DOHH2 (cell line): ENCODE measurements around the gene ZNF134.

Experiments
- H3F3A ChIP-seq: fragments of 200-600 bp; sonication (generic), shearing (Covaris generic); 2 replicates; pipeline ENCODE4 v1.6.0; 2016; ENCODE audit warnings: antibody characterized with exemption, mild to moderate bottlenecking; ENCODE audit not compliant: control insufficient read depth, insufficient read depth
- H3K27ac ChIP-seq: fragments of 200-600 bp; sonication (generic); 2 replicates; pipeline ENCODE4 v1.5.1; 2014; ENCODE audit warnings: low read depth, mild to moderate bottlenecking, low read length, moderate library complexity
- H3K27me3 ChIP-seq: fragments of 200-600 bp; sonication (generic); 2 replicates; pipeline ENCODE4 v1.6.1; 2014; ENCODE audit warnings: mild to moderate bottlenecking, low read length, mixed read lengths; ENCODE audit not compliant: control insufficient read depth
- H3K36me3 ChIP-seq: fragments of 200-600 bp; sonication (generic); 2 replicates; pipeline ENCODE4 v1.6.1; 2014; ENCODE audit warnings: mild to moderate bottlenecking, low read length, moderate library complexity, mixed read lengths; ENCODE audit not compliant: control insufficient read depth
- H3K4me1 ChIP-seq: fragments of 200-600 bp; sonication (generic); 2 replicates; pipeline ENCODE4 v1.6.1; 2014; ENCODE audit warnings: mild to moderate bottlenecking, low read length, mixed read lengths; ENCODE audit not compliant: control insufficient read depth
- H3K4me2 ChIP-seq: fragments of 200-600 bp; sonication (generic); 2 replicates; pipeline ENCODE4 v1.6.0; 2014; ENCODE audit warnings: mild to moderate bottlenecking, low read length, moderate library complexity
- H3K4me3 ChIP-seq: fragments of 200-600 bp; sonication (generic); 2 replicates; pipeline ENCODE4 v1.5.1; 2014; ENCODE audit warnings: mild to moderate bottlenecking, low read length, mixed read lengths
- H3K79me2 ChIP-seq: fragments of 200-600 bp; sonication (generic); 2 replicates; pipeline ENCODE4 v1.6.1; 2014; ENCODE audit warnings: mild to moderate bottlenecking, low read length, mixed read lengths; ENCODE audit not compliant: control insufficient read depth
- H3K9me2 ChIP-seq: fragments of 200-600 bp; sonication (generic); replicated peaks from 2 replicates; pipeline ENCODE4 v1.6.1; 2014; ENCODE audit warnings: mild to moderate bottlenecking, low read length, mixed read lengths; ENCODE audit not compliant: control insufficient read depth
- H3K9me3 ChIP-seq: fragments of 200-600 bp; sonication (generic); 2 replicates; pipeline ENCODE4 v1.6.1; 2014; ENCODE audit warnings: antibody characterized with exemption, low read length, mixed read lengths; ENCODE audit not compliant: control insufficient read depth, insufficient read depth
- H4K20me1 ChIP-seq: fragments of 200-600 bp; sonication (generic); 2 replicates; pipeline ENCODE4 v1.6.0; 2014; ENCODE audit warnings: low read depth, mild to moderate bottlenecking, antibody characterized with exemption, low read length, moderate library complexity; ENCODE audit not compliant: control insufficient read depth, insufficient read depth
- EZH2phosphoT487 ChIP-seq: fragments of 200-600 bp; sonication (generic); IDR thresholded peaks from 2 replicates; pipeline ENCODE4 v1.6.1; 2017; ENCODE audit warnings: borderline replicate concordance, mild to moderate bottlenecking, antibody characterized with exemption, low read length, moderate library complexity, mixed read lengths
- TF ChIP-seq, protein P1 (sequence below): fragments of 200-600 bp; sonication (generic); IDR thresholded peaks from one replicate; pipeline ENCODE4 v1.5.1; 2014; ENCODE audit warnings: antibody characterized with exemption, mild to moderate bottlenecking, low read depth, low read length; ENCODE audit not compliant: poor library complexity, severe bottlenecking

Gene ZNF134

DNA sequence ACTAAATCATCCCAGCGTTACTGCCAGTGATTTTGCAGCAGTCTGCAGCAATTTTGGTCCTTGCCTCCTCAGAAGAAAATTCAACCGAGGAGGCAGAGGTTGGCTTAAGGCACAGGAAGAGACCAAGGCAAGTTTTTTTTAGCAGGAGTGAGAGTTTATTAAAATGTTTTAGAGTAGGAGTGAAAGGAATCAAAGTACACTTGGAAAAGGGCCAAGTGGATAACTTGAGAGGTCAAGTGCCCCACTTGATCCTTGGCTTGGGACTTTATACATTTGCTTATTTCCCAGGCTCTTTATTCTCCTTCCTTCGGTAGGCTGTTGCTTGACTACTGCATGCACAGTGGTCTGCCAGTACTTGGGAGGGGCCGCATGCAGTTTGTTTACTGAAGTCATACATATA is 2.9 kb upstream of the ZNF134 start:
- Histone ChIP-seq H3K27ac (no peak overlapping the region), H3K9me3 (peaks cover 55% of the 10 kb centered on the region), H3K36me3 (peaks cover 19% of the 10 kb centered on the region), H3K4me1 (peaks cover 14% of the 10 kb centered on the region), H4K20me1 (no peaks in the 10 kb centered on the region), H3F3A (no peaks in the 10 kb centered on the region), H3K27me3 (no peaks in the 10 kb centered on the region), H3K4me3 (no peak overlapping the region), H3K79me2 (no peaks in the 10 kb centered on the region), H3K9me2 (no peaks in the 10 kb centered on the region), H3K4me2 (no peak overlapping the region)
- TF ChIP-seq EZH2phosphoT487: no peak
- TF ChIP-seq, protein P1, sequence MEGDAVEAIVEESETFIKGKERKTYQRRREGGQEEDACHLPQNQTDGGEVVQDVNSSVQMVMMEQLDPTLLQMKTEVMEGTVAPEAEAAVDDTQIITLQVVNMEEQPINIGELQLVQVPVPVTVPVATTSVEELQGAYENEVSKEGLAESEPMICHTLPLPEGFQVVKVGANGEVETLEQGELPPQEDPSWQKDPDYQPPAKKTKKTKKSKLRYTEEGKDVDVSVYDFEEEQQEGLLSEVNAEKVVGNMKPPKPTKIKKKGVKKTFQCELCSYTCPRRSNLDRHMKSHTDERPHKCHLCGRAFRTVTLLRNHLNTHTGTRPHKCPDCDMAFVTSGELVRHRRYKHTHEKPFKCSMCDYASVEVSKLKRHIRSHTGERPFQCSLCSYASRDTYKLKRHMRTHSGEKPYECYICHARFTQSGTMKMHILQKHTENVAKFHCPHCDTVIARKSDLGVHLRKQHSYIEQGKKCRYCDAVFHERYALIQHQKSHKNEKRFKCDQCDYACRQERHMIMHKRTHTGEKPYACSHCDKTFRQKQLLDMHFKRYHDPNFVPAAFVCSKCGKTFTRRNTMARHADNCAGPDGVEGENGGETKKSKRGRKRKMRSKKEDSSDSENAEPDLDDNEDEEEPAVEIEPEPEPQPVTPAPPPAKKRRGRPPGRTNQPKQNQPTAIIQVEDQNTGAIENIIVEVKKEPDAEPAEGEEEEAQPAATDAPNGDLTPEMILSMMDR: no peak

DNA sequence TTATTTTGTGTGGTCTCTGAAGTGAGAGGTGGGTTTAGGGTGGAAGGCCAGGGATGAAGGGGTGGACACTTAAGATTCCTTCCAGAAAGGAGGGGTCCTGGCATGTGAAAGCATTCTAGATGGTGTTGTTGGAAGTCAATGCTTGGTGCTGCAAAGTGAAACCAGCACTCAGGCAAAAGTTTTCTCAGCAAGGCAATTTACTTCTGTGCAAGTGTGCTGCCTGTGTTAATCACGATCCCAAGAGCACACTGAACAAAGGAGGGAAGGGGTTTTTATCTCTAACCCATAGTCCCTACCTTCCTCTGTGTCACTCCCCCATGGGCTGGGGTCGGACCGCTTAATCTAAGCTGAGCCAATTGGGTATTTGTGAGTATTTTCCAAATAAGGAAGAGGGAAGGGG is 1.3 kb downstream of the ZNF134 start:
- H3K4me3 ChIP-seq: peak overlapping the region; percentile 92; the same call in 1 of the 2 replicates
- peaks cover 39% of the 10 kb centered on the region for H3K36me3 ChIP-seq
- no peaks in the 10 kb centered on the region for H3K27me3 ChIP-seq
- H3K9me2 ChIP-seq: no peaks in the 10 kb centered on the region
- peaks cover 14% of the 10 kb centered on the region for H3K4me1 ChIP-seq
- H3F3A ChIP-seq: no peaks in the 10 kb centered on the region
- H3K9me3 ChIP-seq: peaks cover 63% of the 10 kb centered on the region
- H3K27ac ChIP-seq: no peak overlapping the region
- no peaks in the 10 kb centered on the region for H3K79me2 ChIP-seq
- H3K4me2 ChIP-seq: peak overlapping the region; percentile 85; the same call in 1 of the 2 replicates
- TF ChIP-seq EZH2phosphoT487: no peak
- TF ChIP-seq, protein P1: no peak
- no peaks in the 10 kb centered on the region for H4K20me1 ChIP-seq

DNA sequence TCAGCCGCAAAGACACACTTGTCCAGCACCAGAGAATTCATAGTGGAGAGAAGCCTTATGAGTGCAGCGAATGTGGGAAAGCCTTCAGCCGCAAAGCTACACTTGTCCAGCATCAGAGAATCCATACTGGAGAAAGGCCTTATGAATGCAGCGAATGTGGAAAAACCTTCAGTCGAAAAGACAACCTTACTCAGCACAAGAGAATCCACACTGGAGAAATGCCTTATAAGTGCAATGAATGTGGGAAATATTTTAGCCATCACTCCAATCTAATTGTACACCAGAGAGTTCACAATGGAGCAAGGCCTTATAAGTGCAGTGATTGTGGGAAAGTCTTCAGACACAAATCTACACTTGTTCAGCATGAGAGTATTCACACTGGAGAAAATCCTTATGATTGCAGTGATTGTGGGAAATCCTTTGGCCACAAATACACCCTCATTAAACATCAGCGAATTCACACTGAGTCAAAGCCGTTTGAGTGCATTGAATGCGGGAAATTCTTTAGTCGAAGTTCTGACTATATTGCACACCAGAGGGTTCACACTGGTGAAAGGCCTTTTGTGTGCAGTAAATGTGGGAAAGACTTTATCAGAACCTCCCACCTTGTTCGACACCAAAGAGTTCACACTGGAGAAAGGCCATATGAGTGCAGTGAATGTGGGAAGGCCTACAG is 6.8 kb downstream of the ZNF134 start:
- Histone ChIP-seq H4K20me1 (no peaks in the 10 kb centered on the region), H3K4me1 (no peaks in the 10 kb centered on the region), H3K27ac (no peak overlapping the region), H3F3A (no peaks in the 10 kb centered on the region), H3K79me2 (no peaks in the 10 kb centered on the region), H3K9me2 (no peaks in the 10 kb centered on the region), H3K4me2 (no peak overlapping the region), H3K9me3 (peaks cover 65% of the 10 kb centered on the region), H3K27me3 (no peaks in the 10 kb centered on the region), H3K36me3 (peaks cover 39% of the 10 kb centered on the region), H3K4me3 (no peak overlapping the region)
- TF ChIP-seq, protein P1: no peak
- TF ChIP-seq EZH2phosphoT487: no peak
